Measurements from ENCODE around the gene USP6NL.

DNA sequence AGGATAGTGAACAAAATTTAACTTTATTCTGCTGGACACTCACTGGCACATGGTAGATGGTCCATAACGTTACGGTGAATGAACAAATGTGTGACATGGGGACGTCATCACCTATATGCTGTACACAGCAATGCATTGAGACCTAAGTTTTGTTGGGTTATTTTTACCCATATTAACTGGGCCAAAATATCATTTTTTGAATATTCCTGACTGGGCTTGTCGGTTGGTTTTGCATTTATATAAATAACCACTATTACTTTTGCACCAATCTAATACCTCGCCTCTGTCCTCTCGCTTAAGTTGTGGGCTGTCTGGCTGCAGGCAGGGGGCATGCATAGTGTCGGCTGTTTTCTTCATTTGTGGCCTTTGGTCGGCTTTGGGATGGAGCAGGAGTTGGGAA, 161.7 kb downstream of the USP6NL start:
- TF ChIP-seq, protein P1, sequence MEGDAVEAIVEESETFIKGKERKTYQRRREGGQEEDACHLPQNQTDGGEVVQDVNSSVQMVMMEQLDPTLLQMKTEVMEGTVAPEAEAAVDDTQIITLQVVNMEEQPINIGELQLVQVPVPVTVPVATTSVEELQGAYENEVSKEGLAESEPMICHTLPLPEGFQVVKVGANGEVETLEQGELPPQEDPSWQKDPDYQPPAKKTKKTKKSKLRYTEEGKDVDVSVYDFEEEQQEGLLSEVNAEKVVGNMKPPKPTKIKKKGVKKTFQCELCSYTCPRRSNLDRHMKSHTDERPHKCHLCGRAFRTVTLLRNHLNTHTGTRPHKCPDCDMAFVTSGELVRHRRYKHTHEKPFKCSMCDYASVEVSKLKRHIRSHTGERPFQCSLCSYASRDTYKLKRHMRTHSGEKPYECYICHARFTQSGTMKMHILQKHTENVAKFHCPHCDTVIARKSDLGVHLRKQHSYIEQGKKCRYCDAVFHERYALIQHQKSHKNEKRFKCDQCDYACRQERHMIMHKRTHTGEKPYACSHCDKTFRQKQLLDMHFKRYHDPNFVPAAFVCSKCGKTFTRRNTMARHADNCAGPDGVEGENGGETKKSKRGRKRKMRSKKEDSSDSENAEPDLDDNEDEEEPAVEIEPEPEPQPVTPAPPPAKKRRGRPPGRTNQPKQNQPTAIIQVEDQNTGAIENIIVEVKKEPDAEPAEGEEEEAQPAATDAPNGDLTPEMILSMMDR (IDR thresholded peaks at IDR 0.05; ENCODE audit: low read depth, low read length): no peak
- no peak for TF ChIP-seq EZH2phosphoT487 (IDR thresholded peaks at IDR 0.05; ENCODE audit: low read depth)
